SK-N-SH (cell line): Measurements from ENCODE around the gene ZBTB16. TPM values are rescaled to one million over a fixed set of nuclear protein-coding genes. Genes with fewer than 3 reads are reported as not detected.

Source experiments
- CTCF ChIA-PET: fragments of 300-600, 350-600 bp; formaldehyde crosslinking; extraction: SDS; loops from one replicate; lab custom pipeline; 2021; lab: Yijun Ruan, JAX
- POLR2A ChIA-PET: fragments of 350-600 bp; sonication (Branson Sonifier 250); formaldehyde crosslinking; extraction: SDS; loops from one replicate; lab custom pipeline; 2020; ENCODE audit warnings: antibody characterized with exemption, inconsistent platforms; lab: Yijun Ruan, JAX
- DNase-seq: peaks from one replicate; pipeline ENCODE4 v3.0.0; 2012
- H2AFZ ChIP-seq: fragments of 200-600 bp; sonication (generic); 2 replicates; pipeline ENCODE4 v1.8.1; 2016; ENCODE audit warnings: antibody characterized with exemption, mild to moderate bottlenecking, low read depth
- H3F3A ChIP-seq: fragments of 200-600 bp; sonication (generic); replicated peaks from 2 replicates; pipeline ENCODE3; 2016; ENCODE audit warnings: antibody characterized with exemption, mild to moderate bottlenecking; ENCODE audit not compliant: insufficient read depth
- H3K27ac ChIP-seq, 2 experiments: fragments of 200-500 bp in 1 of 2; fragments of 200-600 bp in 1 of 2; sonication (Bioruptor generic) in 1 of 2; sonication (generic), shearing (Covaris generic) in 1 of 2; 2 replicates each; pipeline versions ENCODE4 v1.5.1 to v1.6.1; 2014 to 2016; ENCODE audit warnings: low read depth in 2 of 2, inconsistent platforms in 1 of 2, low read length in 1 of 2, mild to moderate bottlenecking in 1 of 2, mixed read lengths in 1 of 2
- H3K27me3 ChIP-seq: fragments of 200-600 bp; sonication (generic), shearing (Covaris generic); 2 replicates; pipeline ENCODE4 v1.6.1; 2016; ENCODE audit warnings: mixed run types; ENCODE audit not compliant: insufficient read depth
- H3K36me3 ChIP-seq, 2 experiments: fragments of 200-500 bp in 1 of 2; fragments of 200-600 bp in 1 of 2; sonication (Bioruptor generic) in 1 of 2; sonication (generic) in 1 of 2; replicated peaks in 1 of 2; 2 replicates each; pipeline versions ENCODE3 to v1.5.1; 2014 to 2016; ENCODE audit warnings: low read length in 1 of 2, mild to moderate bottlenecking in 1 of 2; ENCODE audit not compliant: insufficient read depth in 2 of 2, control insufficient read depth in 1 of 2
- H3K4me1 ChIP-seq, 2 experiments: fragments of 200-500 bp in 1 of 2; fragments of 200-600 bp in 1 of 2; sonication (Bioruptor generic) in 1 of 2; sonication (generic), shearing (Covaris generic) in 1 of 2; 2 replicates each; pipeline versions ENCODE4 v1.5.1 to v1.6.1; 2014 to 2016; ENCODE audit warnings: low read depth in 1 of 2, low read length in 1 of 2, mixed run types in 1 of 2; ENCODE audit not compliant: insufficient read depth in 2 of 2, control insufficient read depth in 1 of 2
- H3K4me2 ChIP-seq: fragments of 200-600 bp; sonication (generic), shearing (Covaris generic); 2 replicates; pipeline ENCODE4 v1.6.1; 2017; ENCODE audit warnings: mixed run types
- H3K4me3 ChIP-seq, 2 experiments: fragments of 200-500 bp in 1 of 2; fragments of 200-600 bp in 1 of 2; sonication (Bioruptor generic) in 1 of 2; sonication (generic), shearing (Covaris generic) in 1 of 2; 2 replicates each; pipeline versions ENCODE4 v1.5.1 to v1.8.1; 2014 to 2016; ENCODE audit warnings: low read depth in 2 of 2, inconsistent platforms in 1 of 2, low read length in 1 of 2, mild to moderate bottlenecking in 1 of 2, mixed read lengths in 1 of 2, moderate library complexity in 1 of 2
- H3K79me2 ChIP-seq: fragments of 200-600 bp; sonication (generic); 2 replicates; pipeline ENCODE4 v1.8.1; 2017; ENCODE audit warnings: mild to moderate bottlenecking; ENCODE audit not compliant: insufficient read depth
- H3K9ac ChIP-seq: fragments of 200-600 bp; sonication (generic); 2 replicates; pipeline ENCODE4 v1.6.1; 2017; ENCODE audit warnings: mixed run types
- H3K9me2 ChIP-seq: fragments of 200-600 bp; sonication (generic); 2 replicates; pipeline ENCODE4 v1.6.1; 2017; ENCODE audit warnings: mixed run types
- H3K9me3 ChIP-seq: fragments of 200-600 bp; sonication (generic); 2 replicates; pipeline ENCODE4 v1.6.1; 2017; ENCODE audit warnings: mixed run types, mild to moderate bottlenecking, moderate library complexity
- H4K20me1 ChIP-seq: fragments of 200-600 bp; sonication (generic); 2 replicates; pipeline ENCODE4 v1.6.1; 2017; ENCODE audit warnings: mild to moderate bottlenecking, mixed run types; ENCODE audit not compliant: insufficient read depth
- CHD2 ChIP-seq: fragments of 150-350 bp; IDR thresholded peaks from 2 replicates; pipeline ENCODE4 v1.6.1; 2018; ENCODE audit warnings: low read length; ENCODE audit not compliant: partially characterized antibody
- CTCF ChIP-seq: fragments of 200-600 bp; sonication (generic); IDR thresholded peaks from 2 replicates; pipeline ENCODE4 v1.6.1; 2017; ENCODE audit warnings: antibody characterized with exemption, mild to moderate bottlenecking, moderate library complexity
- EZH2phosphoT487 ChIP-seq: fragments of 200-600 bp; sonication (generic); IDR thresholded peaks from 2 replicates; pipeline ENCODE4 v1.6.1; 2017; ENCODE audit warnings: low read depth, mixed run types, mild to moderate bottlenecking, antibody characterized with exemption, moderate library complexity, borderline replicate concordance
- FOSL2 ChIP-seq: IDR thresholded peaks from 2 replicates; pipeline ENCODE4 v1.4.0; 2012; ENCODE audit warnings: low read depth, mild to moderate bottlenecking, moderate library complexity, borderline replicate concordance
- FOXJ3 ChIP-seq: sonication (generic); formaldehyde crosslinking; IDR thresholded peaks from 2 replicates; pipeline ENCODE4 v1.5.1; 2020; ENCODE audit warnings: mild to moderate bottlenecking, missing genetic modification reagents
- FOXM1 ChIP-seq: IDR thresholded peaks from 2 replicates; pipeline ENCODE4 v1.4.0; 2012; ENCODE audit warnings: low read depth, mild to moderate bottlenecking
- MAX ChIP-seq: IDR thresholded peaks from 2 replicates; pipeline ENCODE4 v1.4.0; 2012; ENCODE audit warnings: low read depth
- NFIC ChIP-seq: IDR thresholded peaks from 2 replicates; pipeline ENCODE4 v1.4.0; 2012; ENCODE audit warnings: borderline replicate concordance
- POLR2AphosphoS5 ChIP-seq: IDR thresholded peaks from 2 replicates; pipeline ENCODE4 v1.6.1; 2012; ENCODE audit warnings: low read depth, low read length
- RAD21 ChIP-seq: IDR thresholded peaks from 2 replicates; pipeline ENCODE4 v1.6.1; 2012; ENCODE audit warnings: mild to moderate bottlenecking, low read length
- RCOR1 ChIP-seq: fragments of 150-350 bp; IDR thresholded peaks from 2 replicates; pipeline ENCODE4 v1.6.1; 2017; ENCODE audit warnings: antibody characterized with exemption, low read length
- REST ChIP-seq: IDR thresholded peaks from 2 replicates; pipeline ENCODE4 v1.6.1; 2012; ENCODE audit warnings: mild to moderate bottlenecking, low read depth, low read length, moderate library complexity
- RFX5 ChIP-seq: IDR thresholded peaks from 2 replicates; pipeline ENCODE4 v1.6.1; 2012; ENCODE audit warnings: mild to moderate bottlenecking, improper control_type of control experiment, low read length
- RXRA ChIP-seq: IDR thresholded peaks from 2 replicates; pipeline ENCODE4 v1.4.0; 2012; ENCODE audit warnings: low read depth, mild to moderate bottlenecking, borderline replicate concordance
- SIN3A ChIP-seq: IDR thresholded peaks from 2 replicates; pipeline ENCODE4 v1.6.1; 2012; ENCODE audit warnings: low read depth, mild to moderate bottlenecking, low read length, moderate library complexity, borderline replicate concordance
- SMC3 ChIP-seq: IDR thresholded peaks from 2 replicates; pipeline ENCODE4 v1.6.1; 2012; ENCODE audit warnings: low read depth, low read length, improper control_type of control experiment
- TCF12 ChIP-seq: IDR thresholded peaks from 2 replicates; pipeline ENCODE4 v1.4.0; 2012
- USF1 ChIP-seq: IDR thresholded peaks from 2 replicates; pipeline ENCODE4 v1.4.0; 2012; ENCODE audit warnings: low read depth, borderline replicate concordance
- ZBTB33 ChIP-seq: IDR thresholded peaks from 2 replicates; pipeline ENCODE4 v1.4.0; 2012; ENCODE audit warnings: low read depth, borderline replicate concordance
- WGBS: methylation state at CpG from one replicate; pipeline ENCODE4 v1.1.6; 2017; ENCODE audit warnings: low lambda C conversion rate; 5-methylcytosine and 5-hydroxymethylcytosine counted together
- polyA plus RNA-seq, 3 experiments: library from polyadenylated mRNA; depleted of rRNA; stranded (reverse); fragments of >200 nt; gene quantifications; 2 replicates each; pipeline ENCODE4 v1.2.3, GENCODE V29; 2012

The ZBTB16 gene
- polyA plus RNA-seq, 1 of the 3 experiments (the other 2 are of a cell fraction): not detected

GRCh38 chr11:114075891-114076441 lies 16.5 kb downstream of the ZBTB16 start:
- H3K4me2 ChIP-seq: peak overlapping the region; percentile 66; the same call in 1 of the 2 replicates
- H2AFZ ChIP-seq: no peak overlapping the region
- no peaks in the 10 kb centered on the region for H3K9me2 ChIP-seq
- WGBS: 7% methylated on average over 18 of the region's 18 CpGs
- H3F3A ChIP-seq: no peaks in the 10 kb centered on the region
- peak; percentile 72 for DNase-seq
- H3K79me2 ChIP-seq: no peaks in the 10 kb centered on the region
- peaks cover 24 to 27% of the 10 kb centered on the region in 2 experiments; a peak in 3 of 4 replicates for H3K4me1 ChIP-seq
- no peaks in the 10 kb centered on the region for H3K36me3 ChIP-seq
- no peaks in the 10 kb centered on the region for H3K9me3 ChIP-seq
- H3K27ac ChIP-seq: no peak overlapping the region
- TF ChIP-seq FOSL2 (no peak), CHD2 (no peak), RAD21 (peak; percentile 32), FOXJ3 (CRISPR knock-in tag) (no peak), NFIC (no peak), ZBTB33 (no peak), RXRA (no peak), CTCF (peak; percentile 69), POLR2AphosphoS5 (no peak), RFX5 (no peak), SMC3 (no peak), MAX (0 out of 2 replicates have a peak, but pooled peaks have one; percentile 31), SIN3A (no peak), REST (no peak), EZH2phosphoT487 (0 out of 2 replicates have a peak, but pooled peaks have one; percentile 44), TCF12 (no peak), FOXM1 (no peak), USF1 (no peak), RCOR1 (no peak)
- H3K27me3 ChIP-seq: peaks cover 57% of the 10 kb centered on the region
- H3K4me3 ChIP-seq: peak overlapping the region; percentile 13 to 18; a peak in 2 of 4 replicates
- H4K20me1 ChIP-seq: no peaks in the 10 kb centered on the region
- ChIA-PET POLR2A (no interaction called here), CTCF (interaction anchor here (0.7 to 1.2 kb wide), 12 partner anchors 21 to 122 kb away, joined by 3 to 4 read pairs (median 3); no protein-coding TSS in a partner anchor)
- no peak overlapping the region for H3K9ac ChIP-seq
